ENCODE results near the gene SUMO1. TPM values are rescaled to one million over a fixed set of nuclear protein-coding genes. Genes with fewer than 3 reads are reported as not detected.

The SUMO1 gene
- total RNA-seq, 1 donor from 2014 or later, result 111 TPM

- H3K27ac Mint-ChIP-seq (ENCODE audit: unreplicated experiment), result no peak overlapping the region
- no peaks in the 10 kb centered on the region for H3K9me3 Mint-ChIP-seq (ENCODE audit: unreplicated experiment)
- H3K4me3 Mint-ChIP-seq (ENCODE audit: unreplicated experiment), result no peak overlapping the region
- TF ChIP-seq CTCF (IDR thresholded peaks at IDR 0.05; ENCODE audit: partially characterized antibody, unreplicated experiment), result no peak
- DNase-seq, result no peak
- no peaks in the 10 kb centered on the region for H3K4me1 Mint-ChIP-seq (ENCODE audit: low read depth, unreplicated experiment)
- no peaks in the 10 kb centered on the region for H3K27me3 Mint-ChIP-seq (ENCODE audit: unreplicated experiment)
- H3K36me3 Mint-ChIP-seq (ENCODE audit: unreplicated experiment), result no peaks in the 10 kb centered on the region
Observed at GRCh38 chr2:202215179-202215578, 23.2 kb downstream of the SUMO1 start.

GRCh38 chr2:202208526-202208925, 29.9 kb downstream of the SUMO1 start:
- Mint-ChIP-seq H3K27ac (ENCODE audit: unreplicated experiment) (no peak overlapping the region), H3K4me3 (ENCODE audit: unreplicated experiment) (no peak overlapping the region), H3K9me3 (ENCODE audit: unreplicated experiment) (no peaks in the 10 kb centered on the region), H3K27me3 (ENCODE audit: unreplicated experiment) (peaks cover 1% of the 10 kb centered on the region), H3K36me3 (ENCODE audit: unreplicated experiment) (no peaks in the 10 kb centered on the region), H3K4me1 (ENCODE audit: low read depth, unreplicated experiment) (no peaks in the 10 kb centered on the region)
- no peak for TF ChIP-seq CTCF (IDR thresholded peaks at IDR 0.05; ENCODE audit: partially characterized antibody, unreplicated experiment)
- no peak for DNase-seq

GRCh38 chr2:202204855-202205254, 33.5 kb downstream of the SUMO1 start:
- Mint-ChIP-seq H3K9me3 (ENCODE audit: unreplicated experiment) (no peaks in the 10 kb centered on the region), H3K4me3 (ENCODE audit: unreplicated experiment) (no peak overlapping the region), H3K27me3 (ENCODE audit: unreplicated experiment) (peaks cover 1% of the 10 kb centered on the region), H3K4me1 (ENCODE audit: low read depth, unreplicated experiment) (no peaks in the 10 kb centered on the region), H3K27ac (ENCODE audit: unreplicated experiment) (no peak overlapping the region), H3K36me3 (ENCODE audit: unreplicated experiment) (no peaks in the 10 kb centered on the region)
- DNase-seq, result no peak
- TF ChIP-seq CTCF (IDR thresholded peaks at IDR 0.05; ENCODE audit: partially characterized antibody, unreplicated experiment), result no peak

- H3K4me3 Mint-ChIP-seq (ENCODE audit: unreplicated experiment), result no peak overlapping the region
- H3K27ac Mint-ChIP-seq (ENCODE audit: unreplicated experiment), result no peak overlapping the region
- no peaks in the 10 kb centered on the region for H3K36me3 Mint-ChIP-seq (ENCODE audit: unreplicated experiment)
- no peak for DNase-seq
- H3K27me3 Mint-ChIP-seq (ENCODE audit: unreplicated experiment), result peaks cover 1% of the 10 kb centered on the region
- H3K9me3 Mint-ChIP-seq (ENCODE audit: unreplicated experiment), result no peaks in the 10 kb centered on the region
- no peaks in the 10 kb centered on the region for H3K4me1 Mint-ChIP-seq (ENCODE audit: low read depth, unreplicated experiment)
- TF ChIP-seq CTCF (IDR thresholded peaks at IDR 0.05; ENCODE audit: partially characterized antibody, unreplicated experiment), result no peak
Observed at GRCh38 chr2:202203348-202203747, 35.0 kb downstream of the SUMO1 start.

GRCh38 chr2:202201220-202202160, 36.9 kb downstream of the SUMO1 start:
- no peaks in the 10 kb centered on the region for H3K9me3 Mint-ChIP-seq (ENCODE audit: unreplicated experiment)
- H3K4me3 Mint-ChIP-seq (ENCODE audit: unreplicated experiment), result no peak overlapping the region
- peaks cover 1% of the 10 kb centered on the region for H3K27me3 Mint-ChIP-seq (ENCODE audit: unreplicated experiment)
- no peak for DNase-seq
- H3K27ac Mint-ChIP-seq (ENCODE audit: unreplicated experiment), result no peak overlapping the region
- no peaks in the 10 kb centered on the region for H3K4me1 Mint-ChIP-seq (ENCODE audit: low read depth, unreplicated experiment)
- TF ChIP-seq CTCF (IDR thresholded peaks at IDR 0.05; ENCODE audit: partially characterized antibody, unreplicated experiment), result no peak
- H3K36me3 Mint-ChIP-seq (ENCODE audit: unreplicated experiment), result no peaks in the 10 kb centered on the region
